Pancreas (tissue), 10 donors: ENCODE data around the gene PALLD. TPM values are rescaled to one million over a fixed set of nuclear protein-coding genes. Genes with fewer than 3 reads are reported as not detected.

Experiments
- ATAC-seq, 4 donors: fragments of 200-7000 bp; cut with Tn5 transposase; one replicate each; pipeline versions ENCODE4 v1.8.0 to v1.9.1; 2020; ENCODE audit warnings: mild to moderate bottlenecking in 4 of 4, moderate library complexity in 4 of 4
- DNase-seq, 6 donors: peaks; one replicate each; pipeline ENCODE4 v3.0.0-alpha.2; 2020
- FAIRE-seq: peaks from 2 replicates; lab custom pipeline; 2012; peaks lifted over from hg19 to GRCh38; lab: Jason Lieb, UNC
- H3K27ac ChIP-seq, 4 donors: fragments of 200-600 bp; sonication (generic); 1 replicate in 3 of 4; 2 replicates in 1 of 4; pipeline versions ENCODE4 v1.5.0 to v1.8.0; 2020
- H3K27me3 ChIP-seq, 4 donors: fragments of 200-600 bp; one replicate each; pipeline ENCODE4 v1.8.0; 2021
- H3K36me3 ChIP-seq, 3 donors: fragments of 200-600 bp; sonication (generic) in 1 of 3; one replicate each; pipeline versions ENCODE4 v1.5.0 to v1.8.0; 2020 to 2021
- H3K4me1 ChIP-seq, 3 donors: fragments of 200-600 bp; one replicate each; pipeline ENCODE4 v1.8.0; 2021
- H3K4me3 ChIP-seq, 4 donors: fragments of 200-600 bp; sonication (generic) in 2 of 4; one replicate each; pipeline versions ENCODE4 v1.5.0 to v1.8.0; 2020 to 2021
- H3K9me3 ChIP-seq, 4 donors: fragments of 200-600 bp; one replicate each; pipeline ENCODE4 v1.8.0; 2021
- WGBS, 2 donors: extraction: QIAGEN DNeasy Blood & Tissue Kit; methylation state at CpG; one replicate each; pipeline ENCODE4 v1.1.7; 2013; 5-methylcytosine and 5-hydroxymethylcytosine counted together
- intact Hi-C, 3 donors: fragments of 100-400 bp; cut with DNase I; formaldehyde crosslinking; loops; one replicate each; pipeline versions ENCODE4 v1.11.1 to v1.14.2; 2022
- polyA plus RNA-seq, 2 donors: library from polyadenylated mRNA; stranded (reverse); fragments of 200-250 nt; gene quantifications; one replicate each; pipeline ENCODE4 v1.2.3, GENCODE V29; 2013
- total RNA-seq, 6 donors: library from RNA; stranded (reverse); fragmentation: NEBNext Ultra II Directional in 4 of 6; extraction: Animal tissue kit (Norgen Biotek cat#: 25700) in 4 of 6; gene quantifications; one replicate each; pipeline versions ENCODE4 v1.2.1 to v1.2.4, GENCODE V29; 2021 to 2023
- TF ChIP-seq, protein P1 (sequence below), 4 donors: fragments of 200-600 bp; sonication (generic) in 3 of 4; IDR thresholded peaks; one replicate each; pipeline versions ENCODE4 v1.5.0 to v1.8.0; 2021; ENCODE audit warnings: antibody characterized with exemption in 4 of 4
- donor health status: healthy with polysubstance abuse.
- donor health status: DM: no; HTN: no; CAD: no; lungs with moderate emphysema.
- donor health status: DM: no; HTN: no; CAD: no.
- donor health status: control.
- donor health status: control.
- donor health status: Bipolar disorder and iron deficiency.
- donor health status: DM: yes; HTN: yes; CAD: no.
- donor health status: DM: no; HTN: no; CAD: no.
- donor health status: DM: no; HTN: no; CAD: no.
- donor health status: DM: yes; HTN: yes; CAD: no.

PALLD gene
- total and polyA plus RNA-seq, 8 donors, result 4.4 to 44.2 (median 14.1) TPM

DNA sequence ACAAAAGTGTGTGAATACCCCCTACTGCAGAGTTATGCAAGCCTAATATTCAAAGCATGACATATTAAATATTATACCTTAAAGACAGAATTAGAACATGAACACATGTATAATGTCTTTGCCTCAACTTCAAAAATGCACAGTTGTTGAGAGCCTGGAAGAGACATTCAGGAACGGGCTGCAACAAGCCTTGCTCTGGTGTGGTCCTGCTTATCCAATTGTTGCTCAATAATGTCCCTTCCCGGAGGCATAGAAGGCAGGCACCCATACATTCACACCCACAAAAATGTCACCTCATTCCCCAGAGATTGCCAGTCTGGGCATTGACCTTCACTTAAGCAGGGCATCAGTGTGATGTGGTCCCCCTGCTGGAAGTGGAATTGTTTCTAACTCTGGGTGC is 274.4 kb downstream of the PALLD start:
- Histone ChIP-seq H3K4me3 (no peak overlapping the region), H3K4me1 (no peaks in the 10 kb centered on the region), H3K27me3 (peaks cover 0 to 2% (median 0%) of the 10 kb centered on the region in 4 donors), H3K36me3 (no peaks in the 10 kb centered on the region), H3K27ac (no peak overlapping the region), H3K9me3 (no peaks in the 10 kb centered on the region)
- DNase-seq (no peak), ATAC-seq (no peak), FAIRE-seq (no peak)
- WGBS, 2 donors, result 64 to 84% methylated on average over 2 of the region's 2 CpGs
- TF ChIP-seq, protein P1, sequence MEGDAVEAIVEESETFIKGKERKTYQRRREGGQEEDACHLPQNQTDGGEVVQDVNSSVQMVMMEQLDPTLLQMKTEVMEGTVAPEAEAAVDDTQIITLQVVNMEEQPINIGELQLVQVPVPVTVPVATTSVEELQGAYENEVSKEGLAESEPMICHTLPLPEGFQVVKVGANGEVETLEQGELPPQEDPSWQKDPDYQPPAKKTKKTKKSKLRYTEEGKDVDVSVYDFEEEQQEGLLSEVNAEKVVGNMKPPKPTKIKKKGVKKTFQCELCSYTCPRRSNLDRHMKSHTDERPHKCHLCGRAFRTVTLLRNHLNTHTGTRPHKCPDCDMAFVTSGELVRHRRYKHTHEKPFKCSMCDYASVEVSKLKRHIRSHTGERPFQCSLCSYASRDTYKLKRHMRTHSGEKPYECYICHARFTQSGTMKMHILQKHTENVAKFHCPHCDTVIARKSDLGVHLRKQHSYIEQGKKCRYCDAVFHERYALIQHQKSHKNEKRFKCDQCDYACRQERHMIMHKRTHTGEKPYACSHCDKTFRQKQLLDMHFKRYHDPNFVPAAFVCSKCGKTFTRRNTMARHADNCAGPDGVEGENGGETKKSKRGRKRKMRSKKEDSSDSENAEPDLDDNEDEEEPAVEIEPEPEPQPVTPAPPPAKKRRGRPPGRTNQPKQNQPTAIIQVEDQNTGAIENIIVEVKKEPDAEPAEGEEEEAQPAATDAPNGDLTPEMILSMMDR (IDR thresholded peaks at IDR 0.05), result no peak
- intact Hi-C loops, result no loop called here

- no peak overlapping the region for H3K4me3 ChIP-seq
- FAIRE-seq (no peak), ATAC-seq (no peak), DNase-seq (no peak)
- no peaks in the 10 kb centered on the region for H3K9me3 ChIP-seq
- no peaks in the 10 kb centered on the region for H3K4me1 ChIP-seq
- H3K36me3 ChIP-seq, result no peaks in the 10 kb centered on the region
- H3K27ac ChIP-seq, result no peak overlapping the region
- WGBS, 2 donors, result 80 to 82% methylated on average over 12 of the region's 12 CpGs
- H3K27me3 ChIP-seq, result peaks cover 0 to 3% (median 0%) of the 10 kb centered on the region in 4 donors
- intact Hi-C loops, result no loop called here
- TF ChIP-seq, protein P1 (IDR thresholded peaks at IDR 0.05), result no peak
Observed at GRCh38 chr4:168773388-168774195, 276.7 kb downstream of the PALLD start.

DNA sequence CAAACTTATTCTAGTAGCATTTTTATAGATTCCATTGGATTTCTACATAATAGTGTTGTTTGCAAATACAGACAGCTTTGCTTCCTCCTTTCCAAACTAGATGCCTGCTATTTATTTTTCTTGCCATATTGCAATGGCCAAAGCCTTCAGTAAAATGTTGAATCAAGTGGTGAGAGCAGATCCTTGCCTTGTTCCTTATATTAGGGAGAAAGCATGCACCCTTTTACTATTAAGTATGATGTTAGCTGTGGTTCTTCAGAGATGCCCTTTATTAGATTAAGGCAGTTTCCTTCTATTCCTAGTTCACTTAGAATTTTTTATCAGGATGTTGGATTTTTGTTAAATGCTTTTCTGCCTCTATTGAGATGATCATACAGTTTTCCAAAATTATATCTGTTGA is 279.5 kb downstream of the PALLD start:
- no peak for FAIRE-seq

GRCh38 chr4:168777277-168777965 is 280.6 kb downstream of the PALLD start:
- ATAC-seq (no peak), DNase-seq (no peak), FAIRE-seq (no peak)
- Histone ChIP-seq H3K27ac (no peak overlapping the region), H3K27me3 (peaks cover 0 to 3% (median 0%) of the 10 kb centered on the region in 4 donors), H3K36me3 (no peaks in the 10 kb centered on the region), H3K4me3 (no peak overlapping the region), H3K9me3 (no peaks in the 10 kb centered on the region), H3K4me1 (no peaks in the 10 kb centered on the region)
- intact Hi-C loops, result no loop called here
- WGBS, 2 donors, result 44 to 45% methylated on average over 4 of the region's 4 CpGs
- TF ChIP-seq, protein P1 (IDR thresholded peaks at IDR 0.05), result no peak

More for the DNA sequence above, 279.5 kb downstream of the PALLD start:
- no peak for DNase-seq
- Histone ChIP-seq H3K36me3 (no peaks in the 10 kb centered on the region), H3K9me3 (no peaks in the 10 kb centered on the region), H3K27ac (no peak overlapping the region), H3K4me1 (no peaks in the 10 kb centered on the region), H3K27me3 (peaks cover 0 to 3% (median 0%) of the 10 kb centered on the region in 4 donors), H3K4me3 (no peak overlapping the region)
- TF ChIP-seq, protein P1 (IDR thresholded peaks at IDR 0.05), result no peak
- intact Hi-C loops, result no loop called here
- no peak for ATAC-seq
